ENCODE results near the gene RSPH3.

The RSPH3 gene

GRCh38 chr6:159005436-159005835 lies 5.4 kb upstream of the RSPH3 start:
- no peak for DNase-seq

GRCh38 chr6:159004592-159004991 lies 4.6 kb upstream of the RSPH3 start:
- H3K36me3 ChIP-seq, result no peaks in the 10 kb centered on the region
- DNase-seq, result no peak
- H3K27me3 ChIP-seq, result no peaks in the 10 kb centered on the region
- no peaks in the 10 kb centered on the region for H3K9me3 ChIP-seq
- no peak for TF ChIP-seq CTCF (IDR thresholded peaks at IDR 0.05; ENCODE audit: low read depth, low read length)
- no peak overlapping the region for H3K4me3 ChIP-seq (ENCODE audit: low read depth, low read length)
- H3K4me1 ChIP-seq, result no peaks in the 10 kb centered on the region

More at GRCh38 chr6:159005436-159005835, 5.4 kb upstream of the RSPH3 start:
- Histone ChIP-seq H3K9me3 (no peaks in the 10 kb centered on the region), H3K4me1 (no peaks in the 10 kb centered on the region), H3K36me3 (no peaks in the 10 kb centered on the region), H3K4me3 (ENCODE audit: low read depth, low read length) (no peak overlapping the region), H3K27me3 (no peaks in the 10 kb centered on the region)
- no peak for TF ChIP-seq CTCF (IDR thresholded peaks at IDR 0.05; ENCODE audit: low read depth, low read length)

- H3K36me3 ChIP-seq, result no peaks in the 10 kb centered on the region
- no peaks in the 10 kb centered on the region for H3K4me1 ChIP-seq
- H3K27me3 ChIP-seq, result no peaks in the 10 kb centered on the region
- no peak for DNase-seq
- H3K4me3 ChIP-seq (ENCODE audit: low read depth, low read length), result no peak overlapping the region
- H3K9me3 ChIP-seq, result no peaks in the 10 kb centered on the region
- no peak for TF ChIP-seq CTCF (IDR thresholded peaks at IDR 0.05; ENCODE audit: low read depth, low read length)
Observed at GRCh38 chr6:159002432-159003155, 2.6 kb upstream of the RSPH3 start.

- no peak for TF ChIP-seq CTCF (IDR thresholded peaks at IDR 0.05; ENCODE audit: low read depth, low read length)
- DNase-seq, result no peak
- Histone ChIP-seq H3K4me1 (no peaks in the 10 kb centered on the region), H3K27me3 (no peaks in the 10 kb centered on the region), H3K4me3 (ENCODE audit: low read depth, low read length) (peak overlapping the region; percentile 89), H3K36me3 (no peaks in the 10 kb centered on the region), H3K9me3 (no peaks in the 10 kb centered on the region)
Observed at GRCh38 chr6:158999154-158999665, 792 bp downstream of the RSPH3 start.

- no peak for DNase-seq
- TF ChIP-seq CTCF (IDR thresholded peaks at IDR 0.05; ENCODE audit: low read depth, low read length), result no peak
- no peaks in the 10 kb centered on the region for H3K4me1 ChIP-seq
- no peaks in the 10 kb centered on the region for H3K27me3 ChIP-seq
- no peak overlapping the region for H3K4me3 ChIP-seq (ENCODE audit: low read depth, low read length)
- H3K36me3 ChIP-seq, result no peaks in the 10 kb centered on the region
- no peaks in the 10 kb centered on the region for H3K9me3 ChIP-seq
Observed at GRCh38 chr6:158996856-158997255, 3.1 kb downstream of the RSPH3 start.

- no peaks in the 10 kb centered on the region for H3K4me1 ChIP-seq
- H3K27me3 ChIP-seq, result no peaks in the 10 kb centered on the region
- H3K4me3 ChIP-seq (ENCODE audit: low read depth, low read length), result no peak overlapping the region
- no peaks in the 10 kb centered on the region for H3K9me3 ChIP-seq
- no peak for DNase-seq
- no peaks in the 10 kb centered on the region for H3K36me3 ChIP-seq
- no peak for TF ChIP-seq CTCF (IDR thresholded peaks at IDR 0.05; ENCODE audit: low read depth, low read length)
Observed at GRCh38 chr6:158993639-158994038, 6.4 kb downstream of the RSPH3 start.
